Right lobe of liver (tissue), 4 donors: ENCODE measurements around the gene GNB1.

Source experiments
- CTCF ChIP-seq, 4 donors: fragments of 200-600 bp in 3 of 4; fragments of 450-650 bp in 1 of 4; IDR thresholded peaks; one replicate each; pipeline versions ENCODE4 v1.5.1 to v1.8.0; 2016 to 2022; ENCODE audit warnings: antibody characterized with exemption in 4 of 4, mild to moderate bottlenecking in 2 of 4
- POLR2A ChIP-seq: fragments of 450-650 bp; IDR thresholded peaks from one replicate; pipeline ENCODE4 v1.6.1; 2017; ENCODE audit warnings: antibody characterized with exemption, mild to moderate bottlenecking
- donor health status: DM: no; HTN: no; CAD: no.
- donor health status: DM: no; HTN: no; CAD: no.
- donor health status: DM: no; HTN: yes; CAD: no.

- TF ChIP-seq CTCF (IDR thresholded peaks at IDR 0.05), result no peak
- TF ChIP-seq POLR2A, result no peak
These were observed 34.8 kb upstream of the GNB1 start for GRCh38 chr1:1925437-1926345.
